Left renal pelvis (tissue), 4 donors: ENCODE results near the gene TTC9C. TPM values are rescaled to one million over a fixed set of nuclear protein-coding genes. Genes with fewer than 3 reads are reported as not detected.
"Not testable (repeated sequence)": the region's sequence is repeated elsewhere in the genome, so short reads cannot be mapped to it uniquely, and the experiment has no call there.

Experiments
- DNase-seq, 4 donors: peaks; one replicate each; pipeline ENCODE4 v3.0.0-alpha.2; 2013; ENCODE audit warnings: low read depth in 4 of 4, low spot score in 3 of 4
- polyA plus RNA-seq, 4 donors: library from polyadenylated mRNA; unstranded; fragments of 120-200 nt; gene quantifications; one replicate each; pipeline ENCODE4 v1.2.1, GENCODE V29; 2013; ENCODE audit not compliant: insufficient read length in 4 of 4

Gene TTC9C
- polyA plus RNA-seq, 4 donors, result 38.8 to 46.5 (median 44.0) TPM

GRCh38 chr11:62747475-62748160, 19.3 kb downstream of the TTC9C start:
- DNase-seq, result no peak

- not testable (repeated sequence) for DNase-seq
Observed at GRCh38 chr11:62749931-62750330, 21.6 kb downstream of the TTC9C start.

- no peak for DNase-seq
Observed at GRCh38 chr11:62752177-62752785, 24.0 kb downstream of the TTC9C start.

- no peak for DNase-seq
Observed at GRCh38 chr11:62752994-62753735, 24.9 kb downstream of the TTC9C start.

GRCh38 chr11:62753736-62754603, 25.7 kb downstream of the TTC9C start, which contains the start of gene ZBTB3:
Gene ZBTB3, minus strand, starts transcription at chr11:62754160. Its CDS starts 496 bp downstream, at chr11:62753664.
- DNase-seq, result peak; percentile 97 to 98 (median 98)

- DNase-seq, result no peak
Observed at GRCh38 chr11:62755086-62755615, 26.9 kb downstream of the TTC9C start.

- no peak for DNase-seq
Observed at GRCh38 chr11:62757846-62758788, 29.8 kb downstream of the TTC9C start.

GRCh38 chr11:62760867-62761227, 32.6 kb downstream of the TTC9C start:
- DNase-seq, result not testable (repeated sequence)

- no peak for DNase-seq
Observed at GRCh38 chr11:62770778-62771143, 42.5 kb downstream of the TTC9C start.

- peak; percentile 90 to 95 (median 94) for DNase-seq
Observed at GRCh38 chr11:62771144-62772021, 43.1 kb downstream of the TTC9C start, which contains the start of gene TAF6L. Gene TAF6L, plus strand, starts transcription at chr11:62771396. Its CDS starts 4,388 bp downstream, at chr11:62775784.

- no peak for DNase-seq
Observed at GRCh38 chr11:62774407-62774806, 46.1 kb downstream of the TTC9C start.

- DNase-seq, result no peak
Observed at GRCh38 chr11:62775646-62776045, 47.4 kb downstream of the TTC9C start.

GRCh38 chr11:62777389-62777788, 49.1 kb downstream of the TTC9C start:
- no peak for DNase-seq

- DNase-seq, result no peak
Observed at GRCh38 chr11:62778441-62778840, 50.2 kb downstream of the TTC9C start.

GRCh38 chr11:62782753-62783152, 54.5 kb downstream of the TTC9C start:
- DNase-seq, result no peak

- peak; percentile 70 to 81 (median 74) for DNase-seq
Observed at GRCh38 chr11:62786318-62787004, 58.2 kb downstream of the TTC9C start.

GRCh38 chr11:62787005-62787759, 58.9 kb downstream of the TTC9C start, which contains the start of gene TMEM179B:
Gene TMEM179B, plus strand, starts transcription at chr11:62787402. Its CDS starts 30 bp downstream, at chr11:62787432.
- DNase-seq, result peak; percentile 90 to 98 (median 98)
